ENCODE measurements around the gene GLDN. TPM values are rescaled to one million over a fixed set of nuclear protein-coding genes. Genes with fewer than 3 reads are reported as not detected.
"Not testable (repeated sequence)": the region's sequence is repeated elsewhere in the genome, so short reads cannot be mapped to it uniquely, and the experiment has no call there.

The GLDN gene
- total RNA-seq, 4 donors from 2014 or later: 4.2 to 6.0 (median 4.7) TPM

DNA sequence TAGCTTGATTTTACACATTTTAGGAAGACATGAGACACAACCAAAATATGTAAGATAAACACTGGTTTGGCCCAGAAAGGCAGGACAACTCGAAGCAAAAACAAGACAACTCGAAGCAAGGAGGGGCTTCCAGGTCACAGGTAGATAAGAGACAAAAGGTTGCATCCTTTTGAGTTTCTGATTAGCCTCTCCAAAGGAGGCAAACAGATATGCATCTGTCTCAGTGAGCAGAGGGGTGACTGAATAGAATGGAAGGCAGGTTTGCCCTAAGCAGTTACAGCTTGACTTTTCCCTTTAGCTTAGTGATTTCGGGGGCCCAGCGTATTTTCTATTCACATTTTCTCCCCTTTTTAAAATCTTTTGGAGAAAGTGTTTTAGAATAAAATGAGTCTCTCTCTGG lies 74.7 kb downstream of the GLDN start:
- no peak for DNase-seq (ENCODE audit: low spot score in 2 of 2)
- 55% methylated on average over 4 of the region's 4 CpGs for WGBS
- TF ChIP-seq POLR2A (IDR thresholded peaks at IDR 0.05): no peak
- TF ChIP-seq POLR2AphosphoS5 (IDR thresholded peaks at IDR 0.05): no peak
- no peak for TF ChIP-seq EP300 (IDR thresholded peaks at IDR 0.05)
- TF ChIP-seq, protein P1, sequence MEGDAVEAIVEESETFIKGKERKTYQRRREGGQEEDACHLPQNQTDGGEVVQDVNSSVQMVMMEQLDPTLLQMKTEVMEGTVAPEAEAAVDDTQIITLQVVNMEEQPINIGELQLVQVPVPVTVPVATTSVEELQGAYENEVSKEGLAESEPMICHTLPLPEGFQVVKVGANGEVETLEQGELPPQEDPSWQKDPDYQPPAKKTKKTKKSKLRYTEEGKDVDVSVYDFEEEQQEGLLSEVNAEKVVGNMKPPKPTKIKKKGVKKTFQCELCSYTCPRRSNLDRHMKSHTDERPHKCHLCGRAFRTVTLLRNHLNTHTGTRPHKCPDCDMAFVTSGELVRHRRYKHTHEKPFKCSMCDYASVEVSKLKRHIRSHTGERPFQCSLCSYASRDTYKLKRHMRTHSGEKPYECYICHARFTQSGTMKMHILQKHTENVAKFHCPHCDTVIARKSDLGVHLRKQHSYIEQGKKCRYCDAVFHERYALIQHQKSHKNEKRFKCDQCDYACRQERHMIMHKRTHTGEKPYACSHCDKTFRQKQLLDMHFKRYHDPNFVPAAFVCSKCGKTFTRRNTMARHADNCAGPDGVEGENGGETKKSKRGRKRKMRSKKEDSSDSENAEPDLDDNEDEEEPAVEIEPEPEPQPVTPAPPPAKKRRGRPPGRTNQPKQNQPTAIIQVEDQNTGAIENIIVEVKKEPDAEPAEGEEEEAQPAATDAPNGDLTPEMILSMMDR (IDR thresholded peaks at IDR 0.05): no peak
- no peaks in the 10 kb centered on the region for H3K9me3 ChIP-seq
- no peaks in the 10 kb centered on the region for H3K27me3 ChIP-seq
- H3K27ac ChIP-seq: no peak overlapping the region
- no peaks in the 10 kb centered on the region for H3K4me1 ChIP-seq
- no peak overlapping the region for H3K4me3 ChIP-seq
- H3K36me3 ChIP-seq: no peaks in the 10 kb centered on the region

DNA sequence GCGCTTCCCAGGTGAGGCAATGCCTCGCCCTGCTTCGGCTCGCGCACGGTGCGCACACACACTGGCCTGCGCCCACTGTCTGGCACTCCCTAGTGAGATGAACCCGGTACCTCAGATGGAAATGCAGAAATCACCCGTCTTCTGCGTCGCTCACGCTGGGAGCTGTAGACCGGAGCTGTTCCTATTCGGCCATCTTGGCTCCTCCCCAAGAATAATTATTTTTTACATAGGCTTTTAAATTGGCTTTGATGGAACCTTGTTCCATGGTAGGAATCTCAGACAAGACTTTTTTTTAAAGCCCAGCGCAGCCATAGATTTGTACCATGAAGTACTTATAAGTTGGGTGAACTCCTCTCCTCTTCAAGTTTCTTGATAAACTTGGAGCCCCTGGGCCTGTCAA lies 81.6 kb downstream of the GLDN start:
- H3K4me1 ChIP-seq; H3K4me3 ChIP-seq; H3K27ac ChIP-seq; H3K36me3 ChIP-seq; DNase-seq (ENCODE audit: low spot score in 2 of 2); H3K9me3 ChIP-seq; H3K27me3 ChIP-seq: not testable (repeated sequence)
- 100% methylated on average over 4 of the region's 16 CpGs for WGBS

DNA sequence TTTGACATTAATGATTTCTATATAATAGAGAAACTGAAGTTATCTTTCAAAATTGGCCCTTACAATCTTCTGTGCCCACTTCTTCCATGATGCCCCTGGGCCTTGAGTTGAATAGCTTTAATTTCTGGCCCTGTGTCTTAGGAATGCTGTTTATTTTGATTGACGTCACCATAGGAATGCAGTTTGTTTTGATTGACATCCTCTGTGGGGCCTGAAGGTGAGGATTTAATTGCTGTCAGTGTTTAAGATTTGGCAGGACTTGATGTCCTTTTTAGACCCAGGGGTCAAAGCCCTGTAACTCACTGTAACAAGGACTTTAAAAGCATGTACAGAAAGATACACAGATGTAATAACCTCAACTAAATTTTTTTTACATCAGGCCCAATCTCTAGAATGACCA lies 83.3 kb downstream of the GLDN start:
- 94% methylated on average over 1 of the region's 1 CpG for WGBS
- H3K4me1 ChIP-seq: no peaks in the 10 kb centered on the region
- no peak overlapping the region for H3K4me3 ChIP-seq
- no peaks in the 10 kb centered on the region for H3K9me3 ChIP-seq
- no peak for TF ChIP-seq POLR2AphosphoS5 (IDR thresholded peaks at IDR 0.05)
- no peak for TF ChIP-seq POLR2A (IDR thresholded peaks at IDR 0.05)
- TF ChIP-seq, protein P1 (IDR thresholded peaks at IDR 0.05): no peak
- no peak for TF ChIP-seq EP300 (IDR thresholded peaks at IDR 0.05)
- no peak overlapping the region for H3K27ac ChIP-seq
- no peaks in the 10 kb centered on the region for H3K36me3 ChIP-seq
- no peaks in the 10 kb centered on the region for H3K27me3 ChIP-seq
- no peak for DNase-seq (ENCODE audit: low spot score in 2 of 2)

DNA sequence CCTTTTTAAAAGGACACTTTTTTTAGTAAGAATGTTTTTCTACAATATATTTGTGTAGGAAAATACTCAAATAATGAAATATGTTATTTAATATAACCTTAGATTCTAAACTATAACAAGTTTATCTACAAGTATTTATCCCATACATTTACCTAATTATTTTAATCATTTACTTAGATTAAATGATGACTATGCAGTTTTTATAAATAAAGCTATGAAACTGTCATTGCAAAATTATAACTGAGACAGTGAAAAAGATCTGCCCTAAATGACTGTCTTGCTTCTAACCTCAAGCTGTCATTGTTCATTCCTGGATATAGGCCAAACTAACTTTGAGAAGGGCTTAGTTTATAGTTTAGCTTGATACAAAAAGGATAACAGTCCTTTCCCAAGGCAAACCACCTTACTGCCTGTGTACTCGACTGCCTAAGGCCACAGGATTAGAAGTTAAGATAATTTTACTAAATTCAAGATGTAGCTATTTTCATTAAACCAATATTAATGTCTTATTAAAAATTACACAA lies 84.1 kb downstream of the GLDN start:
- H3K36me3 ChIP-seq: no peaks in the 10 kb centered on the region
- H3K4me1 ChIP-seq: no peaks in the 10 kb centered on the region
- WGBS: 28% methylated on average over 1 of the region's 1 CpG
- DNase-seq (ENCODE audit: low spot score in 2 of 2): no peak
- no peaks in the 10 kb centered on the region for H3K27me3 ChIP-seq
- H3K4me3 ChIP-seq: no peak overlapping the region
- TF ChIP-seq, protein P1 (IDR thresholded peaks at IDR 0.05): no peak
- TF ChIP-seq POLR2A (IDR thresholded peaks at IDR 0.05): no peak
- no peak for TF ChIP-seq EP300 (IDR thresholded peaks at IDR 0.05)
- TF ChIP-seq POLR2AphosphoS5 (IDR thresholded peaks at IDR 0.05): no peak
- no peaks in the 10 kb centered on the region for H3K9me3 ChIP-seq
- no peak overlapping the region for H3K27ac ChIP-seq

DNA sequence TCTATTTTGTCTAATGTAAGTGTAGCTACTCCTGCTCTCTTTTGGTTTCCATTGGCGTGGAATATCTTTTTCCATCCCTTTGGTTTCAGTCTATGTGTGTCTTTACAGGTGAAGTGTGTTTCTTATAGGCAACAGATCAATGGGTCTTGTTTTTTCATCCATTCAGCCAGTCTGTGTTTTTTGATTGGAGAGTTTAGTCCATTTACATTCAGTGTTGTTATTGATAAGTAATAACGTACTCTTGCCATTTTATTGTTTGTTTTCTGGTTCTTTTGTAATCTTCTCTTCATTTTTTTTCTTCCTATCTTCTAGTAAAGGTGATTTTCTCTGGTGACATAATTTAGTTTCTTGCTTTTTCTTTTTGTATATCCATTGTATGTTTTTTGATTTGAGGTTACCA lies 97.1 kb downstream of the GLDN start:
- Histone ChIP-seq H3K4me1 (no peaks in the 10 kb centered on the region), H3K9me3 (no peaks in the 10 kb centered on the region), H3K27me3 (no peaks in the 10 kb centered on the region), H3K4me3 (no peak overlapping the region), H3K36me3 (no peaks in the 10 kb centered on the region), H3K27ac (no peak overlapping the region)
- WGBS: 90% methylated on average over 2 of the region's 2 CpGs
- DNase-seq (ENCODE audit: low spot score in 2 of 2): no peak
- no peak for TF ChIP-seq POLR2A (IDR thresholded peaks at IDR 0.05)
- TF ChIP-seq, protein P1 (IDR thresholded peaks at IDR 0.05): no peak
- no peak for TF ChIP-seq POLR2AphosphoS5 (IDR thresholded peaks at IDR 0.05)
- TF ChIP-seq EP300 (IDR thresholded peaks at IDR 0.05): no peak

DNA sequence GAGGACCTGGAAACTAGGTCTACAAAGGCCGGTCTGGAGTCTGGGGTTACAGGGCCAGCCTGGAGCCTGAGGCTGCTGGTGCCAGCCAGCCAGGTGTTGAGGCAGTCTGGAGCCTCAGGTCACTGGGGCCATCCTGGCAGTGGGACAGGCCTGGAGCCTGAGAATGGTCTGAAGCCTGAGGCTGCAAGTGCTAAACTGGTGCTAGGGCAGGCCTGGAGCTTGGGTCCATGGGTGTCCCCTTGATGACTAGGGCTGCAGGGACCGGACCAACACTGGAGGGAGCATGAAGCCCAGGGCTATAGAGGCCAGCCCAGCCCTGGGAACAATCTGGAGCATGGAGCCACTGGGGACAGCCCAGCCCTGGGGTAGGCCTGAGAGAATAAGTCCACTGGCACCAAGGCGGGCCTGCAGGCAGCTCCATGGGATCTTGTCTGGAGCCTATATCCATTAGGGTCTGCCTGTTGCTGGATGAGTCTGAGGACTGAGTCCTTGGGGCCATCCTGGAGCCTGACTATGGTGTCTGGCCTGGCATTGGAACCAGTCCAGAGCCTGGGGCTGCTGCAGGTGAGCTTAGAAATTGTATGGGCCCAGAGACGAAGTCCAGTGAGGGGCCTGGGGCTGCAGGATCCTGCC lies 101.9 kb downstream of the GLDN start:
- no peak overlapping the region for H3K4me3 ChIP-seq
- WGBS: 100% methylated on average over 3 of the region's 4 CpGs
- no peak overlapping the region for H3K27ac ChIP-seq
- DNase-seq (ENCODE audit: low spot score in 2 of 2): no peak
- peaks cover 18% of the 10 kb centered on the region for H3K36me3 ChIP-seq
- no peaks in the 10 kb centered on the region for H3K27me3 ChIP-seq
- no peak for TF ChIP-seq EP300 (IDR thresholded peaks at IDR 0.05)
- TF ChIP-seq POLR2A (IDR thresholded peaks at IDR 0.05): no peak
- TF ChIP-seq, protein P1 (IDR thresholded peaks at IDR 0.05): no peak
- no peak for TF ChIP-seq POLR2AphosphoS5 (IDR thresholded peaks at IDR 0.05)
- H3K4me1 ChIP-seq: no peaks in the 10 kb centered on the region
- H3K9me3 ChIP-seq: no peaks in the 10 kb centered on the region
